ENCODE measurements around the gene F12. TPM values are rescaled to one million over a fixed set of nuclear protein-coding genes. Genes with fewer than 3 reads are reported as not detected.
A peak's percentile ranks its signal among the peaks of the same experiment; 100 is the strongest.

Gene F12
- total RNA-seq, 1 donor from 2014 or later, result 0.51 TPM

- DNase-seq (ENCODE audit: low read depth in 2 of 2), result peak; percentile 76 to 80
These were observed 51.7 kb downstream of the F12 start, which contains the start of gene RGS14 for GRCh38 chr5:177357459-177358351. Gene RGS14, plus strand, starts transcription at chr5:177357924. Its CDS starts 101 bp downstream, at chr5:177358025.

GRCh38 chr5:177357146-177357458 is 52.3 kb downstream of the F12 start:
- no peak for DNase-seq (ENCODE audit: low read depth in 2 of 2)

- no peak for DNase-seq (ENCODE audit: low read depth in 2 of 2)
These were observed 52.6 kb downstream of the F12 start for GRCh38 chr5:177356746-177357145.

GRCh38 chr5:177355868-177356168 is 53.5 kb downstream of the F12 start:
- no peak for DNase-seq (ENCODE audit: low read depth in 2 of 2)

GRCh38 chr5:177355162-177355867 is 54.0 kb downstream of the F12 start:
- DNase-seq (ENCODE audit: low read depth in 2 of 2), result no peak

- no peak for DNase-seq (ENCODE audit: low read depth in 2 of 2)
These were observed 54.7 kb downstream of the F12 start for GRCh38 chr5:177354711-177355110.

GRCh38 chr5:177354256-177354655 is 55.1 kb downstream of the F12 start:
- no peak for DNase-seq (ENCODE audit: low read depth in 2 of 2)

- DNase-seq (ENCODE audit: low read depth in 2 of 2), result no peak
These were observed 56.3 kb downstream of the F12 start for GRCh38 chr5:177353093-177353492.

Other genes with a start within 250 kb of the F12 start
- gene RAB24, start 105.8 kb downstream of the F12 start, total RNA-seq, result 8.1 and 15.3 TPM in 2 replicates
- 115 and 117 TPM in 2 replicates for gene PRELID1, start 105.8 kb downstream of the F12 start, total RNA-seq
- 11.8 and 23.6 TPM in 2 replicates for gene MXD3, start 97.7 kb downstream of the F12 start, total RNA-seq
- 311 and 354 TPM in 2 replicates for gene LMAN2, start 57.9 kb downstream of the F12 start, total RNA-seq
- gene RGS14, start 51.6 kb downstream of the F12 start, total RNA-seq, result 3.7 and 4.7 TPM in 2 replicates
- gene SLC34A1, start 25.1 kb downstream of the F12 start, total RNA-seq, result not detected in 2 replicates
- not detected in 2 replicates for gene PFN3, start 8.9 kb downstream of the F12 start, total RNA-seq
- 15.4 and 18.0 TPM in 2 replicates for gene GRK6, start 17.1 kb upstream of the F12 start, total RNA-seq
- 2.1 and 2.2 TPM in 2 replicates for gene PRR7, start 37.2 kb upstream of the F12 start, total RNA-seq
- 95.9 and 134 TPM in 2 replicates for gene DBN1, start 64.1 kb upstream of the F12 start, total RNA-seq
- 31.5 and 53.2 TPM in 2 replicates for gene PDLIM7, start 88.0 kb upstream of the F12 start, total RNA-seq
- gene DOK3, start 100.3 kb upstream of the F12 start, total RNA-seq, result 2.8 and 4.4 TPM in 2 replicates
- 66.2 and 78.5 TPM in 2 replicates for gene DDX41, start 107.4 kb upstream of the F12 start, total RNA-seq
- 9.8 and 15.8 TPM in 2 replicates for gene FAM193B, start 145.0 kb upstream of the F12 start, total RNA-seq
- gene TMED9, start 182.6 kb upstream of the F12 start, total RNA-seq, result 112 and 193 TPM in 2 replicates
- gene B4GALT7, start 190.6 kb upstream of the F12 start, total RNA-seq, result 20.3 and 28.8 TPM in 2 replicates